Measurements from ENCODE around the gene ARHGAP45.

ARHGAP45 gene

GRCh38 chr19:1068009-1069001 is 1.3 kb downstream of the ARHGAP45 start:
- no peak overlapping the region for H3K23ac ChIP-seq (ENCODE audit: low read length in 2 of 2)
- H4K91ac ChIP-seq (ENCODE audit: low read length): no peak overlapping the region
- H2BK12ac ChIP-seq (ENCODE audit: low read length in 2 of 2): no peak overlapping the region
- no peak overlapping the region for H2BK5ac ChIP-seq (ENCODE audit: low read depth, low read length, poor library complexity, severe bottlenecking)
- no peak overlapping the region for H2AFZ ChIP-seq (ENCODE audit: low read depth, low read length)
- no peak overlapping the region for H3K4ac ChIP-seq (ENCODE audit: low read depth in 1 of 2, low read length in 2 of 2)
- H3K27me3 ChIP-seq (ENCODE audit: control insufficient read depth in 1 of 2, insufficient read depth in 1 of 2, low read length in 2 of 2): peaks cover 50 to 83% of the 10 kb centered on the region in 2 experiments
- H3K27ac ChIP-seq (ENCODE audit: low read length, poor library complexity, severe bottlenecking): no peak overlapping the region
- H3K79me1 ChIP-seq (replicated peaks; ENCODE audit: low read length, poor library complexity, severe bottlenecking): no peaks in the 10 kb centered on the region
- DNase-seq: no peak
- no peaks in the 10 kb centered on the region for H3K9me3 ChIP-seq (ENCODE audit: control insufficient read depth, low read length)
- H3K4me3 ChIP-seq (ENCODE audit: insufficient read depth in 1 of 2, low read depth in 1 of 2, low read length in 2 of 2): no peak overlapping the region
- H3K4me2 ChIP-seq (ENCODE audit: low read length, poor library complexity, severe bottlenecking): no peak overlapping the region
- no peak overlapping the region for H3K18ac ChIP-seq (ENCODE audit: low read depth in 1 of 2, low read length in 2 of 2)
- H2BK120ac ChIP-seq (ENCODE audit: low read depth, low read length): no peak overlapping the region
- H4K8ac ChIP-seq (ENCODE audit: low read length): no peak overlapping the region
- no peak overlapping the region for H2BK15ac ChIP-seq (ENCODE audit: low read depth, poor library complexity, severe bottlenecking)
- H3K14ac ChIP-seq (ENCODE audit: low read length in 2 of 2): no peak overlapping the region
- H2AK5ac ChIP-seq (ENCODE audit: low read length, severe bottlenecking): no peak overlapping the region
- peaks cover 39% of the 10 kb centered on the region for H3K4me1 ChIP-seq (ENCODE audit: control insufficient read depth, insufficient read depth, low read depth, low read length)
- 92% methylated on average over 41 of the region's 45 CpGs for WGBS
- no peak overlapping the region for H3K9ac ChIP-seq (ENCODE audit: low read length)
- peaks cover 0 to 7% of the 10 kb centered on the region in 2 experiments for H3K36me3 ChIP-seq (ENCODE audit: control insufficient read depth in 1 of 2, insufficient read depth in 2 of 2, low read depth in 1 of 2, low read length in 2 of 2)

GRCh38 chr19:1069009-1069779 is 2.2 kb downstream of the ARHGAP45 start:
- H3K4ac ChIP-seq (ENCODE audit: low read depth in 1 of 2, low read length in 2 of 2): no peak overlapping the region
- no peak for DNase-seq
- peak overlapping the region; percentile 22 for H4K8ac ChIP-seq (ENCODE audit: low read length)
- H2BK5ac ChIP-seq (ENCODE audit: low read depth, low read length, poor library complexity, severe bottlenecking): no peak overlapping the region
- H3K4me2 ChIP-seq (ENCODE audit: low read length, poor library complexity, severe bottlenecking): no peak overlapping the region
- no peak overlapping the region for H2AFZ ChIP-seq (ENCODE audit: low read depth, low read length)
- H3K14ac ChIP-seq (ENCODE audit: low read length in 2 of 2): no peak overlapping the region
- no peaks in the 10 kb centered on the region for H3K79me1 ChIP-seq (replicated peaks; ENCODE audit: low read length, poor library complexity, severe bottlenecking)
- H3K18ac ChIP-seq (ENCODE audit: low read depth in 1 of 2, low read length in 2 of 2): no peak overlapping the region
- no peak overlapping the region for H2AK5ac ChIP-seq (ENCODE audit: low read length, severe bottlenecking)
- no peaks in the 10 kb centered on the region for H3K9me3 ChIP-seq (ENCODE audit: control insufficient read depth, low read length)
- no peak overlapping the region for H3K23ac ChIP-seq (ENCODE audit: low read length in 2 of 2)
- peaks cover 39% of the 10 kb centered on the region for H3K4me1 ChIP-seq (ENCODE audit: control insufficient read depth, insufficient read depth, low read depth, low read length)
- H3K9ac ChIP-seq (ENCODE audit: low read length): no peak overlapping the region
- peaks cover 50 to 79% of the 10 kb centered on the region in 2 experiments for H3K27me3 ChIP-seq (ENCODE audit: control insufficient read depth in 1 of 2, insufficient read depth in 1 of 2, low read length in 2 of 2)
- WGBS: 84% methylated on average over 25 of the region's 25 CpGs
- no peak overlapping the region for H2BK15ac ChIP-seq (ENCODE audit: low read depth, poor library complexity, severe bottlenecking)
- no peak overlapping the region for H2BK120ac ChIP-seq (ENCODE audit: low read depth, low read length)
- no peak overlapping the region for H3K27ac ChIP-seq (ENCODE audit: low read length, poor library complexity, severe bottlenecking)
- no peak overlapping the region for H4K91ac ChIP-seq (ENCODE audit: low read length)
- no peaks in the 10 kb centered on the region for H3K36me3 ChIP-seq (ENCODE audit: control insufficient read depth in 1 of 2, insufficient read depth in 2 of 2, low read depth in 1 of 2, low read length in 2 of 2)
- H3K4me3 ChIP-seq (ENCODE audit: insufficient read depth in 1 of 2, low read depth in 1 of 2, low read length in 2 of 2): no peak overlapping the region
- H2BK12ac ChIP-seq (ENCODE audit: low read length in 2 of 2): no peak overlapping the region

DNA sequence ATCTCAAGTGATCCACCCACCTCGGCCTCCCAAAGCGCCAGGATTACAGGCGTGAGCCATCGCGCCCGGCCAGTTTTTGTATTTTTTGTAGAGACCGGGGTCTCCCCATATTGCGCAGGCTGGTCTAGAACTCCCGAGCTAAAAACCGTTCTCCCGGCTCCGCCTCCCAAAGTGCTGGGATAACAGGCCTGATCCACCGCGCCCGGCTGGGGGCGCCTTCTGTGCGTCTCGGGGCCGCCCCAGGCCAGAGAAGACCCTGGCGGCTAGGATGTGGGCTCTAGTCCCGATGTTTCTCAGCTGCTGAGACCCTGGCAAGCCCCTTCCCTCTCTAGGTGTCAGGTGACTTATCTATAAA is 3.6 kb downstream of the ARHGAP45 start:
- no peak overlapping the region for H2BK15ac ChIP-seq (ENCODE audit: low read depth, poor library complexity, severe bottlenecking)
- WGBS: 21% methylated on average over 21 of the region's 21 CpGs
- no peak overlapping the region for H2BK12ac ChIP-seq (ENCODE audit: low read length in 2 of 2)

More for the DNA sequence above, 3.6 kb downstream of the ARHGAP45 start:
- Histone ChIP-seq H3K9me3 (ENCODE audit: control insufficient read depth, low read length) (no peaks in the 10 kb centered on the region), H3K27ac (ENCODE audit: low read length, poor library complexity, severe bottlenecking) (no peak overlapping the region), H3K4me1 (ENCODE audit: control insufficient read depth, insufficient read depth, low read depth, low read length) (peaks cover 30% of the 10 kb centered on the region), H4K8ac (ENCODE audit: low read length) (no peak overlapping the region), H3K79me1 (replicated peaks; ENCODE audit: low read length, poor library complexity, severe bottlenecking) (no peaks in the 10 kb centered on the region), H4K91ac (ENCODE audit: low read length) (no peak overlapping the region), H3K18ac (ENCODE audit: low read depth in 1 of 2, low read length in 2 of 2) (peak overlapping the region in 1 of 2 experiments; percentile 2), H3K23ac (ENCODE audit: low read length in 2 of 2) (peak overlapping the region in 1 of 2 experiments; percentile 32), H3K14ac (ENCODE audit: low read length in 2 of 2) (no peak overlapping the region), H3K27me3 (ENCODE audit: control insufficient read depth in 1 of 2, insufficient read depth in 1 of 2, low read length in 2 of 2) (peaks cover 50 to 69% of the 10 kb centered on the region in 2 experiments), H2AK5ac (ENCODE audit: low read length, severe bottlenecking) (no peak overlapping the region), H3K4me3 (ENCODE audit: insufficient read depth in 1 of 2, low read depth in 1 of 2, low read length in 2 of 2) (no peak overlapping the region), H2AFZ (ENCODE audit: low read depth, low read length) (no peak overlapping the region), H3K4me2 (ENCODE audit: low read length, poor library complexity, severe bottlenecking) (no peak overlapping the region), H3K36me3 (ENCODE audit: control insufficient read depth in 1 of 2, insufficient read depth in 2 of 2, low read depth in 1 of 2, low read length in 2 of 2) (no peaks in the 10 kb centered on the region), H3K9ac (ENCODE audit: low read length) (no peak overlapping the region), H2BK5ac (ENCODE audit: low read depth, low read length, poor library complexity, severe bottlenecking) (no peak overlapping the region), H2BK120ac (ENCODE audit: low read depth, low read length) (no peak overlapping the region), H3K4ac (ENCODE audit: low read depth in 1 of 2, low read length in 2 of 2) (no peak overlapping the region)
- no peak for DNase-seq

Data from mesenchymal stem cell (in vitro differentiated cells and primary cell).